GM10266 (cell line): Measurements from ENCODE around the gene ENPP1.

ENCODE experiments used
- DNase-seq: peaks from one replicate; pipeline ENCODE4 v3.0.0; 2012; ENCODE audit errors: extremely low spot score
- TF ChIP-seq, protein P1 (sequence below): IDR thresholded peaks from 2 replicates; pipeline ENCODE4 v1.5.1; 2012; ENCODE audit warnings: mild to moderate bottlenecking, low read depth; ENCODE audit not compliant: control insufficient read depth, insufficient read depth; ENCODE audit errors: missing control alignments

Gene ENPP1

DNA sequence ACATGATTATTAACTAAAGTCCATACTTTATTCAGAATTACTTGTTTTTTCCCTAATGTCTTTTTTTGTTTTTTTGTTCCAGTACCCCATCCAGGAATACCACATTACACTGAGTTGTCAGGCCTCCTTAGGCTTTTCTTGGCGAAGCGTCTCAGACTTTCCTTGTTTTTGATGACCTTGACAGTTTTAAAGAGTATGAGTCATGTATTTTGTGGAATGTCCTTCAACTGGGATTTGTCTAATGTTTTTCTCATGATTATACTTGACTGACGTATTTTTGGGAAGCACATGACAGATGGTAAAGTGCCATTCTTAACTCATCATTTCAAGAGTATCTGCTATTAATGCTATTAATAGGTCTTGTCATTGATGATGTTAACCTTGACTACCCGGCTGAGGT, 23.6 kb downstream of the ENPP1 start:
- TF ChIP-seq, protein P1, sequence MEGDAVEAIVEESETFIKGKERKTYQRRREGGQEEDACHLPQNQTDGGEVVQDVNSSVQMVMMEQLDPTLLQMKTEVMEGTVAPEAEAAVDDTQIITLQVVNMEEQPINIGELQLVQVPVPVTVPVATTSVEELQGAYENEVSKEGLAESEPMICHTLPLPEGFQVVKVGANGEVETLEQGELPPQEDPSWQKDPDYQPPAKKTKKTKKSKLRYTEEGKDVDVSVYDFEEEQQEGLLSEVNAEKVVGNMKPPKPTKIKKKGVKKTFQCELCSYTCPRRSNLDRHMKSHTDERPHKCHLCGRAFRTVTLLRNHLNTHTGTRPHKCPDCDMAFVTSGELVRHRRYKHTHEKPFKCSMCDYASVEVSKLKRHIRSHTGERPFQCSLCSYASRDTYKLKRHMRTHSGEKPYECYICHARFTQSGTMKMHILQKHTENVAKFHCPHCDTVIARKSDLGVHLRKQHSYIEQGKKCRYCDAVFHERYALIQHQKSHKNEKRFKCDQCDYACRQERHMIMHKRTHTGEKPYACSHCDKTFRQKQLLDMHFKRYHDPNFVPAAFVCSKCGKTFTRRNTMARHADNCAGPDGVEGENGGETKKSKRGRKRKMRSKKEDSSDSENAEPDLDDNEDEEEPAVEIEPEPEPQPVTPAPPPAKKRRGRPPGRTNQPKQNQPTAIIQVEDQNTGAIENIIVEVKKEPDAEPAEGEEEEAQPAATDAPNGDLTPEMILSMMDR = no peak
- no peak for DNase-seq

DNA sequence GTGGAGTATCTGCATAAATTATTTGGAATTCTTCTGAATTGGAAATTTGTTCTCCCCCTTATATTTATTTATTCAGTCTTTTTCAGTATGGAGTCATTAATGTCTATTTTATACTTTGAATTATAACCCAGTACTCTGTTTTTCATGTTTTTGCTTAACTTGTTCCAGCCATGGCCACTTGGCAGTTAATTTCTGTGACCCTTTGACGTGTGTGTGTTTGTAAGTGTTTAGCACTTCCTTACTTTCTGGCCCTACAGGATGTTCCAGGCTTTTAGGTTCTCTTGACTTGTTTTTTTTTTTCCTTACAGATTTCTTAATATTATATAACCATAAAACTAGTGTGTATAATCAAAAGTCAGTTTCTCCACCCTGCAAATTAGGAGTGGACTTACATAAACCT, 24.1 kb downstream of the ENPP1 start:
- TF ChIP-seq, protein P1 = no peak
- no peak for DNase-seq

DNA sequence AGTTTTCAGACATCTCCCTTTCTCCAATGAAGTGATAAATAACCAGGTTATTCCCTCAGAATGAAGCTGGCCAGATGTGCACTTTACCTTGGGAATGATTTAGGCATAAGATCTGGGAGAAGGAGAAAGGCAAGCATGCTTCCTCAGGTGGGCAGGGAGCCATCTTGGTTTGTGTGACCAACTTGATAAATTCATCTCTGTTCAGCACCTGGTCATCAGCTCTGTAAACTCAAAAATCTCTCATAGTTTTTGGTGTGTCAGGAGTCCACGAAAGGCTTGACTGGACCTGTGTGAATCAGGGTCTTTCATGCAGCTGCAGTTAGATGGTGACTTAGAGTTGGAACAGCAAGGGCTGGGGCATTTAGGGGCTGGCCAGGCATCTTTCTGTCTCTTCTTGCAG, 24.5 kb downstream of the ENPP1 start:
- TF ChIP-seq, protein P1 = no peak
- no peak for DNase-seq

DNA sequence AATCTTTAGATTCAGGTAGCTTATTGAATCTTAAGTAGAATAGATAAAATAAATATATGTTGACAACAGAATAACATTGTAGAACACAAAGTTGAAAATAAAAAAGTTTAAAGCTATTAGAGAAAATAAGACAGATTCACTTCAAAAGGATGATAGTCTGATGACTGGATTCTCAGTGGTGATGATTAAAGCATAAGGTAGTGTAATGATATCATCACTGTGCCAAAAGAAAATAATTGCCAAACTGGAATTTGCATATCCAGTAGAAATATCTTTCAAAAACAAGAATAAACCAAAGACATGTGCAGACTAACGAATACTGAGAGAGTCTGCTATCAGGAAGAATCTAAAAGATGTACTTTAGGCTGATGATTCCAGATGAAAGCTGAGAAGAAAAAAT, 30.2 kb downstream of the ENPP1 start:
- no peak for DNase-seq

DNA sequence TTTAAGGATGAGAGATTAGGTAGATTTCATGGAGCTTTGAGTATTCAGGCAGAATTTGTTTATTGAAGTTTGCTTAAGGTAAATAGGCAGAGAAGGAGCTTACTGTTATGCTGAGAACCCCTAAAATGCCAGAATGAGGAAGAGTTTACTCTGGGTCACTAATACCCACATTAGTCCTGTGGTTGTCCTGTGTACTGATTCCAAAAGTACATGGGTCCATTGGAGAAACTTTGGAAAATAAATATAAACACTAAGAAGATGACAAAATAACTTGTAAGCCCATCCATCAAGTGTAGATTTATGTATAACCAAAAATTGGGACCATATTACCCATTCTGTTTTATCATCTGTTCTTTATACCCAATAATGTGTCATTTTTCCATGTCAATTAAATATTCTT, 31.6 kb downstream of the ENPP1 start:
- no peak for DNase-seq
- TF ChIP-seq, protein P1 = no peak

More for the DNA sequence above, 30.2 kb downstream of the ENPP1 start:
- TF ChIP-seq, protein P1 = no peak

DNA sequence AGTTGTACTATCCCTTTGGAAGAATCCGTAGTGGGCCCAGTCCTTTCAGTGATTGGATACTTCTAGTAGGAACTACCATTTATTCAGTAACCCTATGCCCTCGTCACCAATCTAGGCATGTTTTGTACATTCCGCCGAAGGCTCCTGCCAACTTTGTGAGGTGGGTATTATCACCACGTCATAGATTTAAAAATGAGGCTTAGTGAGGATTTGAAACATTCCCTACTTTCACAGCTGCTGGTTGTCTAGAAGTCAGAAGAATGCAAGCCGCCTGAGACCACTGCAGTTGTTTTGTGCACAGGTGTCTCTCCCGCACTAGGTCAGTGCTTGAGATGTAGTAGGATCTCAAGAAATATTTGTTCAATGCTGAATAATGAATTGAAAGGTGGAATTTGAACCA, 32.6 kb downstream of the ENPP1 start:
- DNase-seq = no peak
- TF ChIP-seq, protein P1 = no peak

DNA sequence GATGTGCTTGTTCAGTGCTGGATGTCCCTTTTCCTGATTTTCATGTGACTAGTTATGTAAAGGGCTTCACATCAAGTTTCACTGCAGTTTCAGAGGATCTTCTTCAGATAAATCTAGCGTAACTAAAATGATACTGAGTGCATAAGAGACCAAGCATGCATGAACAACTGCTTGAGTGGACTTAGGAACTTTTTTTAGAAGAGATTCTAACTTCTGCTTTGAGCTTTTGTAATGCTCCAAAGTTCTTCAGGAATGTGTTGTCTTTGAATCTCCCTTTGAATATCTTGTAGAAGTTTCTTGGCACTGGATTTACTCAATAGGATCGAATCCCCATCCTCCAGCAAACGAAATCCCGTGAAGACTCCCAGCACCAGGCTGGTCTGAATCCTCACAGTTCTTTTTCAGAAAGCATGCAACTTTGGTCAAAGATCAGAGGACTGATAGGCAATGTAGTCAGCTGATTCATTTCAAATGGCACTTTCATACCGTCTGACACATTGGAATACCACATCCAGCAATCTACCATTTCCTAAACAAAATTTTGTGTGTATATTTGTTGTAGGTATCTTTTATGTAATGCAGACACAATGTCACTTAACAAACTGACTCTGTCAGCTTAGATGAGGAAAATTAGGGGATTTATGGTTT, 33.2 kb downstream of the ENPP1 start:
- no peak for DNase-seq
- TF ChIP-seq, protein P1 = no peak
